ENCODE data around the gene FCHSD2.

Gene FCHSD2

DNA sequence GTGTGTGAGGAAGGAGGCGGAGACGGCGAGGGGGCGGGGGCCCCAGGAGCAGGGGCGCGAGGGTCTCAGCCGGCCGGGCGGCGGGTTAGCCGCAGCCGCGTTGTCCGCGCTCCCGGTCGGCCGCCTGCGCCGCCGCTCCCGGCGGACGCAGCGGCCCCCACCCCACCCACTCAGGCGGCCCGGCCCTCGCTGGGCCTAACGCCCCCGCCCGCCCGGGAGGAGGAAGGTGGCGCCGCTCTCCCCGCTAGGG, at the start of gene FCHSD2:
TSS of gene FCHSD2 (minus strand) at position 191 of the 250 bp plus-strand sequence. CDS start 441 bp downstream, outside the sequence.
- DNase-seq (ENCODE audit: low read depth in 2 of 2, low spot score in 1 of 2): no peak

DNA sequence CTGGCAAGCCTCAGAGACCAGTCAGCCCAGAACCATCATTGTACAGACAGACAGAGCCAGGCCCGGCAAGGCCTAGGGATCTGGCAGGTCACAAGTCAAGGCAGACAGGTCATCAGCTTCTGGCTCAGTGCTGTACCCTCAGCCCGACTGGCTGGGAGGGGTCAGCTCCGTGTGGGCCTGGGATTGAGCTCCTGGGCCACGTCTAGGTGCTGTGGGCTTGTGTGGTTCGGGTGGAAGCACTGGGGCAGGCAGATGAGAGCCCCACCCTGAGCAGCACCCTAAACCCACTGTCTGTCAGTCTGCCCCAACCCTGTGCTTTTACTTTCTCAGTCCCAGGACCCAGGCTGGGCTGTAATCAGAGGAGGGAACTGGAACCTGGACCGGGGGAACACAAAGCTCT, 49.0 kb upstream of the FCHSD2 start:
- no peak for DNase-seq (ENCODE audit: low read depth in 2 of 2, low spot score in 1 of 2)

DNA sequence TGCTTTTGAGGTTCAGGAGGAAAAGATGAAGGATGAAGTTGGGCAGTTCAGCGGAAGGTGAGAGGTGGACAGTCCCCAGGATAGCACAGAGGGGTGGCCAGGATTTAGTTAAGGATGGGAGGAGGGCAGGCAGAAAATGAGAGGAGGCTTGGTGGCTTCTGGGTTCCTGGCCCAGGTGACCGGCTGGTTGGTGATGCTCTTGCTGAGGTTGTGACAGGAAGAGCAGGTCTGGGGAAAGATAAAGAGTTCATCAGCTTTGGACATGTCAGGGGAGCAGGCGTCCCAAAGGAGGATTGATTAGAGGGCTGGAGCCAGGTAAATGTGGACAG, 48.4 kb upstream of the FCHSD2 start:
- DNase-seq (ENCODE audit: low read depth in 2 of 2, low spot score in 1 of 2): no peak

DNA sequence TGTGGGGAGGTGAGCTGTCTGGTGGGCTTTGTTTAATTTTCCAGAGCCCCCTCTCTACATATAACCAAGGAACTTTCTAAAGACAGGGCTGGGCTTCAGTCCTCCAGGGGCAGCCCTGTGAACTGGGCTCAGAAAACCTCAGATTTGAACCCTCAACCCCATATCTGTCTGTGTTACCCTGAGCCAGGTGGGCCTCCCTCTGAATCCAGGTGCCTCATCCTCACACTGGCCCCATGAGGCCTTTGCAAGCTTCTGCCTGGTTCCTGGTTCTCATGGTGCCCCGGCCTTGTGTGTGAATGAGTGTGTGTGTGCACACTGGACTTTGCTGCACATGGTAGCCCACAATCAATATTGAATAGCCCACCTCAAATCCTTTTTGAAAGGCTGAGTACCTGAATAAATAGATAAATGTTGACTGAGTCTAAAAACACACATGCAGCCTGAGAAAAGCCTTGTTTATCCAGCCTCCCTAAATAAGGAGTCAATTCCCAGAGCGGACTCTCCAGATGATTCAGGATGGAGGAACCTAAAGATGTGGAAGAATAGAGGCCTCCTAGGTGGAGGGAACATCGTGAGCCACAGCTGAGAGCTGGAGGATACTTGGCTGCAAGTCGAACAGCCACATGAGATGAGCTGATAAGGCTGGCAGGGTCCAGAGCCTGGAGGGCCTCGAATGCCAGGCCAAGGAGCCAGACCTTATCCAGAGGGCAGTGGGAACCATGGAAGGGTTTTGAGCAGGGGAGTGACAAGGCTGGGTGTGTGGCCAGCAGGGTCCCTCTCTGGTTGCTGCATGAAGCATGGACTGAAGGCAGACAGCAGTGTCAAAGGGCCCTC, 47.8 kb upstream of the FCHSD2 start:
- DNase-seq (ENCODE audit: low read depth in 2 of 2, low spot score in 1 of 2): no peak

DNA sequence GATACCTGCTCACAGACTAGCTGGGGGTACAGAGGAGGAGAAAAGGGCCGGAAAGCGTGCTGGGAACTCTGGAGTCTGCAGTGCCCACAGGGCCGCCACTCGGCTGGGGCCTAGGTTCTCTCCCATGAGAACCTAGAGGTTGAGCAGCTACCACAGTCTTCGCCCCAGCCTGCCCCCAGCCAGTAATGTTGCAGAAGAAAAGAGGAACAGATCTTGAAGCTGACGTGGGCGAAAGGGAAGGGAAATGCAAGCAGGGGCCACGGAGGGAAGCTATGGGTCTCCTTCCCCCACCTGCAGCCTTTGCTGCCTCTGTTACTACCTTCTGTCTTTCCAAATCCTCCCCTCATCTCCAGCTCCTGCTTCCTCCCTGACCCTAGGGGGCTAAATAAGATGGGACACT, 47.2 kb upstream of the FCHSD2 start:
- DNase-seq (ENCODE audit: low read depth in 2 of 2, low spot score in 1 of 2): no peak

DNA sequence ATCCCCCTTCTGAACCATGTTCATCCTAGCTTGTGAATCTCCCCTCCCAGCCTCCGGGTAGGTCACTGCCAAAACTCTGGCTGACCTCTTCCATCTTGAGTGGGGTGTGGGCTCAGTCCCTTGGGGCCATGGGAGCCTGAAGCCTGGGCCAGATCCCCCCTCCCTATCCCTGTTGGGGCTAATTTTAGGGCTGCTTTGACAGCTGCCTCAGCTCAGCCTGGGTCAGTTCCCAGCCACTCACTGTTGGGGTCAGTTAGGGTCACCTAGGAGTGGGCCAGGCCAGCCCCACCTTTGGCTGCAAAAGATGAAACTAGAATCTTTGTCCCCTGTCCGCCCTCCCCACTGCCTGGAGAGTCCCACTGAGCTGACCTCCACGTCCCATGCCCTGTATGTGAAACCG, 46.2 kb upstream of the FCHSD2 start:
- no peak for DNase-seq (ENCODE audit: low read depth in 2 of 2, low spot score in 1 of 2)

DNA sequence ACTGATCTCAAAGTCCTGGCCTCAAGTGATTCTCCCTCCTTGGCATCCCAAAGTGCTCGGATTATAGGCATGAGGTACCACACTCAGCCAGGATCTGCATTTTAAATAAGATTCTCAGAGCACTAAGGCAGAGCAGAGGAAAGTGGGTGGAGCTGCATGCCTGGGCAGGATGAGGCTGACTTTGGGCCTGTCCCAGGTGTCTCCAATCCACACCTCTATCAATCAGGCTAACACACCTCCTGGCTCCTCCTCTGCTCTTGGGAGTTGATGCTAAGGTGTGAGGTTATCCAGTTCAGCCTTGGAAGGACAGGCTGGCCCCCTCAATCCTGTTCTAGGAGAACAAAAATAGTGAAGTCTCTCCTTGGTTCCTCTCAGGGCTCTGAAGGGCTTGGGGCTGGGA, 45.7 kb upstream of the FCHSD2 start:
- no peak for DNase-seq (ENCODE audit: low read depth in 2 of 2, low spot score in 1 of 2)

DNA sequence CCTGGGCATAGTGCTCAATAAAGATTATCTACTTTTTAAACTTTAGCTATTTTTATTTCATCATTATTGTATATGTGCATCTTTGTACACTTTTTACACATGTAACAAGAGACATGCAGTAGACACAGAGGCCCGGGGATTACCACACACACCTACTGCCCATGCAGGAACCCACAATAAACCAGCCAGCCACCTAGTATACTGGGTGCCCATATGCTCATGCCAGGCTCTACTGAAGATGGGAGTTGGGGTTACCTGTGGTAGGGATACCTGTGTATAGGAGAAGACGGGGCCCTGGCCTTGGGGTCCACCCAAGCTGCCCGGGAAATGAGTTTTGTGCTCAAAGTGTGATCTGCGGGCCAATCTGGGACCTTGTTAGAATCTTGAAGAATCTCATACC, 44.8 kb upstream of the FCHSD2 start:
- DNase-seq (ENCODE audit: low read depth in 2 of 2, low spot score in 1 of 2): no peak

DNA sequence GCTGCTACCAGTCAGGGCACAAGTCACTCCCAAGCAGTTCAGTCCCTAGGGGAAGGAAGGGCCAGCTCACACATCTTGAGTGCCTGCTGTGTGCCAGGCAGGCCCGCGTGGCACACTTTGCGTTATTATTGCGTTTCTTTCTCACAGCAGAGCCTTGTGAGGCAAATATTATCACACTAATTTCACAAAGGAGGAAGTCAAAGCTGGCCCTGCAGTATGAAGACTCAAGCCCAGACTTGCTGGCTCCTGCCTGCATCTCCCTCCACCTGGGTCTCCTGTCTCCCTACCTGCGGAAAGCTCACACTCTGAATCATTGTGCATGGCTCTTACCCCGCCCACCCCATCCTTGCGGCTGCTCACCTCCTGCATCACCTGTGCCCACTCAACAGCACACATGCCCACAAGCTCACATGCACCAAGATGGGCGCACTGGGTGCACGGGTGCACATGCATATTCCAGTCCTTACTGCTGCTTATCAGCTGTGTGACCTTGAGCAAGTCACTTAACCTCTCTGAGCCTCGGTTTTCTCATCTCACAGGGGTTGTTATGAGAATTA, 44.3 kb upstream of the FCHSD2 start:
- no peak for DNase-seq (ENCODE audit: low read depth in 2 of 2, low spot score in 1 of 2)

DNA sequence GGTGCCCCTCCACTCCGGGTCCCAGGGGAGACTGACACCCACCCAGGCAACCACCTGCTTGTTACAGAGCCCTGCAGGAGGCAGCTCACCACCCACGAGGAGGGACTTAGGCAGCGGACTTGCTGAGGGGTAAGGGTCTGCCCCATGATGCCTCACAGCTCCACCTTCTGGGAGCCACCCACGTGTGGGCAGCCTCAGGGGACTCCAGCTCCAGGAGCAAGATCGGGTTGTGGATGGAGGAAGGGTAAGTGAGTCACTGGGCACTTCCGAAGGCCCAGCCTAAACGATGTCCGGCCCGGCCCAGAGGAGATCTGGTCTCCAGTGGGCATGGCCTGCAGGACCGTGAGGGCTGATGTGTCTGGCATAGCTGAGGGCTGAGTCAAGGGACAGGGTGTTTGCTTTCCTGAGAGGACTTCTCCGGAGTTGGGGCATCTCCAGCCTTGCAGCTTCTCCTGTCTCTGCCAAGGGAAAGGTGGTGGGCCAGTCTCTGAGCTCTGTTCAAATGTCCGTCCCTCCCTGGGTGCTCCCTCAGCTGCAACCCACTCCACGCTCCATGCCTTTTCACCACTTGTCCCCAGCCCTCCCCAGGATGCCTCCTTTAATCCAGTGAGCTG, 43.7 kb upstream of the FCHSD2 start:
- DNase-seq (ENCODE audit: low read depth in 2 of 2, low spot score in 1 of 2): no peak

DNA sequence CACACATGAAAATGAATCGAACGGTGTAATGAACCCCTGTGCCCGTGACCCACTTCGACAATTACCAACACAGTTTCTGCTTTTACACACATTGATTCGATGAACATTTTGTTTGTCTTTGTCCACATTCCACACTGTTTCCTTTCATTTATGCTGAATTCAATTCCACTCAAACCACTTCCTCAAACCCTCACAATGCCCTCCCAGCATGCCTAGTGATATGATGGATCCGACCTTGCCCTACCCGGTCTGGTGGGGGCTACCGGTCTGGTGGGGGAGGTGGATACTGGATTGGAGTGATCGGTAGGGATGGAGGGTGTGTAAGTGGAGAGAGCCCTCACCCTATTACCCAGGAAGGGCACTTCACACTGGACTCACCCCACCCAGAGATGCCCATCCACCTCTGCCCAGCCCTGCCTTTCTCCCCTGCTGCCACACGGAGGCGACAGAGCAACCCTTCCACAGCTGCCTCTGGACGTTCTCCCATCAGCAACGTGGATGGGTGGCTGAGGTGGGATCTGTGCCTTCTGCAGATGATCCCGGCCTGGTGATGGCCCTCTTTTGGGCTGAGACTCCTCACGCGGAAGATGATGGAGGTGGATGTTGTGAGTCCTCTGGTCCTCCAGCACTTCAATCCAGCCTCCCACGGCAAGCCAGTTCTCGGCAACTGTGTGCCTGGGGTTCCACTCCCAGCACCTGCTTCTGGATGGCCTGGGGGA, 43.0 kb upstream of the FCHSD2 start:
- DNase-seq (ENCODE audit: low read depth in 2 of 2, low spot score in 1 of 2): peak in 1 of 2 donors; percentile 9

DNA sequence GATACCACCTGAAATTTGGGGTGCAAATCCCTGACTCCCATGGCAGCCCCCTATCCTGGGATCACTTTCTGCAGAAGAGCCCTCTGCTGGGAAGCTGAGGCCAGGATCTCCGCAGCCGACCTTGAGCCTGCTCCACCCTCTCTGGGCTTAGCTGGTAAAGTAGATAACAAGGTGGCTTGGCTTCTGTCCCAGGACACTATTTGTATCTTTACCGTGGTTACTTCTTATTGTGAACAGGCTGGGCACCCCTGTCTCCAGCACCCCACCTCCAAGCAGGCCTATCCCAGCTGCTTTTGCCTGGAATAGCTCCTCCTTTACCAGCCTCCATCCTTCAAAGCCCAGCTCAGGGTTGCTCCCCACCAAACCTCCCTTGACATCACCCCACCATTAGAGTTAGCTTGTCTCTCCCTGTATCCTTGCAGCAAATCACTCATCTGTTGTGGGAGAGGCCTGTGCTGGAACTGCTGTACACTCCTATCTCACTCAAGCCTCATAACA, 40.8 kb upstream of the FCHSD2 start:
- DNase-seq (ENCODE audit: low read depth in 2 of 2, low spot score in 1 of 2): no peak

DNA sequence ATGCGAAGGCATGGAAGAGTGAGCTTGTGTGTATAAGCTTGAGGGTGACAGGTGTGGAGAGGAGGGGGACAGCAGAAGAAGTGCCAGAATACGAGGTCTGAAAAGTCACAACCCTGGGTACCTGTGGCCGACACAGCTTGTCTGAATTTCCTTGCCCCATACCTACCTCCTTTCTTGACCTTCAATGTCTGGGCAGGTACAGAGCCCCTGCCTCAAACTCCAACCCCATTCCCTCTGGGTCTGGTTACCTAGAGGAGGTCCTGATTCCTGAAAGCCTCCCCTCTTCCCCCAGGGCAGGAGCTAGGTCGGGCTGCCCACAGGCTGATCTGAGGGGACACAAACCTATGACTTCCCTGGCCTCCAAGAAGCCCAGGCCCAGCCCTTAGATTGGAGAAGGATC, 36.6 kb upstream of the FCHSD2 start:
- no peak for DNase-seq (ENCODE audit: low read depth in 2 of 2, low spot score in 1 of 2)

DNA sequence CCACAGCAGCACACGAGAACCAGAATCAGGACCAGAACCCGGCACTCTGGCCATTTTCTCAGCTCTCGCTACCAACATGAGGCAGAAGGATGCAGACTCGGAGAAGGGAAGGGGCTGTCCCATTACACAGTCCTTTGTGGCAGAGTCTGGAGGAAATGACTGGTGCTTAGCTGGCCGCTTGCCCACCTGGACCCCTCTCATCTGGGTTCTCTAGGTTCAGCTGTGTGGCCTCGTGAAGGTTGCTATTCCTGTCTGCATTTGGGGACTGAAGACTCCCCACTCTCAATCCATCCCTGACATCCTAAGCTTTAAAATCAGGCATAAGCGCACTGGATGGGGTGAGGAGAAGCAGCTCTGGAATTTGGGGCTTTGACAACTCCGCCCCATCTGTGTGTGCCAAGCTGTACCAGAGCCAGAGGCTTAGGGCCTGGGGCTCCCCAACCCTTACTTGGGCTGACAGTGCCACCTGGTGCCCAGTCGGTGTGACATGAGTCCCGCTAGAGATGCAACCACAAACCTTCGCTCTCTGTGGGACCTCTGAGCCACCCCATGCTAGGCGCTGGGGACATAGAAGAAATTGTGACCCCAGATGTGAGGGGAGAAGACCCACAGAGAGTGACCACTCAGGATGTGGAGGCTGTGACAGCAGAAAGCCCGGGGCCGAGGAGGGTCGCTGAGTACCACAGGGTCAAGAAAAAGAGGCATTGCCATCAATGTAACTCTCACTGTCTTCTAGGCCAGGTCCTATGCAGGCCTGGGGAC, 35.8 kb upstream of the FCHSD2 start:
- peak; percentile 43 to 65 for DNase-seq (ENCODE audit: low read depth in 2 of 2, low spot score in 1 of 2)

DNA sequence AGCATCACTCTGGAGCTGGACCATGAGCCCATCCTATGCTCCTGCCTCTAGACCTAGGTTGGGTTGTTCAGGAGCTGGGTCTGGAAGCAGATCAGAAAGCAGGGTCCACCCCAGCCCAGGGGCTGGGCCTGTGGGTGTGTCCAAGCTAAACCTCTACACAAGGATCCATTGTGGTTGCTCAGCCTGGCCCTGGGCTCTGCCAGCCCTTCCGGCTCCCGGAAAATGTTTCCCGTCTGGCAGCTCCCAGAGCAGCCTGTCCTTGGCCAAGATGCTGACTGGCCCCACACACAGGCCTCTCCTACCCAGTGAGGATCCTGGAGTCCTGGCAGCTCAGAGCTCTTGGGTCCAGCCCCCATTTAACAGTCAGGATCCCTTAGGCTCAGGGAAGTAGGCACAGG, 35.3 kb upstream of the FCHSD2 start:
- DNase-seq (ENCODE audit: low read depth in 2 of 2, low spot score in 1 of 2): no peak

DNA sequence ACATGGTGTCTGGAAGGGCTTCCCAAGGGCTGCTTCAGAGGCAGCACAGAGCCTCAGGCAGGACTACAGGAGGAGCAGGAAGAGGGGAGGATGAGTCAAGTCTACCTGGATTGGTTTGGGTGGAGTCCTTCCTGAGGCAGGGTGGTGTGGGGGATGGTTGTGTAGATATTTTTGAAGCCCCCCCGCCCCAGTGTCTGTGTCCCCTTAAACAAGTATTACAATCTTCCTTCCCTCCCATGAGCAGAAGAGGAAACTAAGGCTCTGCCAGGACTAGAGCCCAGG, 34.7 kb upstream of the FCHSD2 start:
- DNase-seq (ENCODE audit: low read depth in 2 of 2, low spot score in 1 of 2): no peak

DNA sequence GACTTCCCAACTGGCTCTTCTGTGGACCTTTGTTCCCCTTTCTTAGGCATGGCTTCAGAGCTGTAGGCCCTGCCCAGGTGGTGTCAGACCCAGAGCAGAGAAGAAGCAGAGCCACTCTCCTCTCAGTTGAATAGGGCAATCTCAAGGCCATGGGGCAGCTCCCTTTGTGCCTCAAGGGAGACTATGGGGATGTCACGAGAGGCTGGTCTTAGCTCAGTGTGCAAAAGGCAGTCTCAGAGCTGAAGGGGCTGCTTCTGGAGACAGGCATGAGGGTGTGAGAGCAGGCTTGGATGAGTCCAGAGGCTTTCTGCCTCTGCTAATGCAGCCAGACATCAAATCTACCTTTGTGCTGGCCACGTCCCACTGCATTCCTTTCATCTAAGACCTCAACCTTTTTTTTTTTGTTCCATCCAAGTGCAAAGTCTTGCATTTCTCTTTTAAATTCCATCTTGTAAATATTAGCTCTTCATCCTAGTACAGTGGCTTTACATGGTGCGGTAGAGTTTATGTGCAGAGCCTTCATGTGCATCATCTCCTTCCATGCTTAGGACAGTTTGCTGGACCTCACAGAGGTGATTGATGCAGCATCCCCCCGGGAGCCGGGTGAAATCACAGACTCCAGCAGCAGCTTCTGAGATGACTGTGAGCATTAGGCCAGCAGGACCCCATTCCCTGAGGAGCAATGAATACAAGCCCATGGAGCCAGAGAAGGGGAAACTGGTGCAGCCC, 34.2 kb upstream of the FCHSD2 start:
- no peak for DNase-seq (ENCODE audit: low read depth in 2 of 2, low spot score in 1 of 2)

DNA sequence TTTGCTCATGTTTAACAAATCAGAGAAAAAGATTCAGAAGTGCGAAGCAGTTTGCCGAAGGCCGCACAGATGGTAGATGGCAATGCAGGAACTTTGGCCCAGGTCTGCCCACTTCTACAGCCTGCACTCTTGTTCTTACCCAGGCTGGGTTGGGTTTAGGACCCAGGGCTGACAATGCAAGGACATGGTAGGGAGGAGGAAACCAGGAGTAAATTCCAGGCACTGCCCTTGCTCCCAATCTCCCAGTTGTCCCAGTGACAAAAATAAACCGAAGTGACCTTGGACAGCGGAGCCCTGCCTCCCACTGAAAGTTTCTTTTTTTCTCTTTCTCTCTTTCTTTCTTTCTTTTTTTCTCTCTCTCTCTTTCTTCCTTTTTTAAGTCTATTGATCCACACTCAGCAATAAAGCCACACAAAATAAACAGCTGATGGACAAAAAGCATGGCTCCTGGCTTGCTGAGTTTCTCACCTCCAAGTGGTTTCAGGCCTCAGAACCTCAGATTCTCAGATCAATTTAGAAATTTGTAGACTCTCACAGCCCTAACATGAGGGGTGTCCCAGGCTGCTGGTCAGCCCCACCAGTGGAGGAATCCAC, 33.5 kb upstream of the FCHSD2 start:
- no peak for DNase-seq (ENCODE audit: low read depth in 2 of 2, low spot score in 1 of 2)

DNA sequence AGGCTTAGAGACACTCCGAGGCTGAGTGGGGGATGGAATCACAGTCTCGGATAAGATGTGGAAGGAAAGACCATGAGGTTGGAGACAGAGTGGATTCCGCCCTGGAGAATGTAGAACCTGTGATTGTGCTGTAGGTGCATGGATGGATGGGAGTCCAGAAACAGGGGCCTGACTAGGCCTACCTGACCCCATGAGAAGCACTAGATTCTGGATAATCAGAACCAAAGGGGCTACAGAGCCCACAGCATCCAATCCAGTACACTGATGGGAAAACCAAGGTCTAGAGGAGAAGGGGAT, 32.3 kb upstream of the FCHSD2 start:
- DNase-seq (ENCODE audit: low read depth in 2 of 2, low spot score in 1 of 2): no peak

DNA sequence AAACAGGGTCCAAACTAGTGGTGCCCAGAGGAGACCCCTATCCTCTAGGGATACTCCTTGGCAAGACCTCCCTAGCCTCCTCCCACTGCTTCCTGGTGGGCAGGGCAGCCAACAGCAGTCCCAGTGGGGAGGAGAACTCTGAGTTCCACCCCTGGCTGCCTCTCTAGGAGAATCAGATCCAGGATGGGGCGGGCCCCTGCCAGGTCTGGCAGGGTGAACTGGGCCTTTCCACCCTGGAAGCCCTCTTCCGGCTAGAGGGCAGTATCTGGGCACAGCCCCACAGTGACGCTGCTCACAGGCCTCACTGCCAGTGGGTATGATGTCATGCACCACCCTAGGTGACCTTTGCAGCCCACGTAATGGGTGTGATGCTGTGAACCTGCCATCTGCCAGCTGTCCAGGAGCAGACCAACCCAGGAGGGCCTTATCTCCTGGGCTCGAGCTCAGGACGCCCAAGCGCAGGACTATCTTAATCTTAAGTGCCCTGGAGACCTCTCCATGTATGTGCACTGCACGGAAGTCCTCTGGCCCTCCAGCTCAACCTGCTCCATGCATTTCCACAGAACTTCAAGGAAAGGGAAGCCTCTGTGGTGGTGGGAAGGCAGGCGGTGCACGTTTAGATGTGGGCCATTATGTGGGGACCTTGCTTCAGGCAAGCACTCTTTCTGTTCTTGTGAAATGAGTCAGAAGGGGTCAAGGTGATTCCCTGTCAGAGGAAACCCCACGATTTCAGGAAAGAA, 31.8 kb upstream of the FCHSD2 start:
- DNase-seq (ENCODE audit: low read depth in 2 of 2, low spot score in 1 of 2): no peak

Measured in stimulated activated CD8-positive, alpha-beta memory T cell treated with anti-CD3 and anti-CD28 coated beads, Interleukin-4, amount 100 ng/mL, for 1 hour (primary cell).